Fibroblast of lung (primary cell): ENCODE results near the gene DIAPH1.

Experiments used
- CTCF ChIP-seq, 2 donors: IDR thresholded peaks in 1 of 2; conservative IDR thresholded peaks in 1 of 2; 1 replicate in 1 of 2; 2 replicates in 1 of 2; pipeline ENCODE4 v1.5.1; 2011 to 2012; ENCODE audit warnings: low read length in 2 of 2, control low read depth in 1 of 2, inconsistent platforms in 1 of 2, low read depth in 1 of 2, mild to moderate bottlenecking in 1 of 2
- EZH2 ChIP-seq: IDR thresholded peaks from 2 replicates; pipeline ENCODE4 v1.5.1; 2012; ENCODE audit warnings: low read length, control low read depth, mild to moderate bottlenecking; ENCODE audit errors: missing control alignments

DNA sequence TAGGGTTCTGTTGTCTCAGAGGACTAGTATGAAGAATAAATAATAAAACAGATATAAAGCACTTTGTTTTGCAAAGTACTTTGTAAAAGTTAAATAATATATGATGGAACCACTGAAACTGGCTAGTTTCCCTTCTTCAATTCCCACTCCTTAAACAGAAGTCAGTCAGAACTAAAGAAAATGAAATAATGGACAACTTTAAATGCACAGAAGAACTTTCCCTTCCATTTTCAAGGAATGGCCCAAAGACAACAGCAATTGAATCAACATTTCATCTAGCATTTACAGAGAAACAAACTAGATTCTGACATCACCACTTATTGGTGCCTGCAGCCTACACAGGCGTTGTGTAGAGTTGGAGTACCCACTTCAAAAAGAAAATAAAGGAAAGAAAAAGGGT is 16.2 kb downstream of the DIAPH1 start:
- TF ChIP-seq CTCF (conservative IDR thresholded peaks at IDR 0.05 in 1 of 2, IDR thresholded peaks at IDR 0.05 in 1 of 2; ENCODE audit: low read depth in 1 of 2, low read length in 2 of 2), result no peak
- no peak for TF ChIP-seq EZH2
